A673 (cell line): Measurements from ENCODE around the gene PTPN1. TPM values are rescaled to one million over a fixed set of nuclear protein-coding genes. Genes with fewer than 3 reads are reported as not detected.

Experiments
- BruUV-seq: library from RNA; stranded (reverse); fragments of 400-500 nt; replicated peaks from 2 replicates; lab custom pipeline; 2021; lab: Mats Ljungman, UMichigan
- CTCF ChIA-PET: fragments of 300-600 bp; sonication (Branson Sonifier 250); formaldehyde crosslinking; loops from one replicate; lab custom pipeline; 2022; ENCODE audit warnings: antibody characterized with exemption; lab: Charles Lee
- POLR2A ChIA-PET: fragments of 300-600 bp; sonication (Branson Sonifier 250); formaldehyde crosslinking; loops from one replicate; lab custom pipeline; 2022; ENCODE audit warnings: antibody characterized with exemption; ENCODE audit not compliant: low non-redundant PET; lab: Charles Lee
- DNase-seq: peaks from one replicate; pipeline ENCODE4 v3.0.0-alpha.2; 2015; ENCODE audit warnings: low spot score
- H3K27ac ChIP-seq: fragments of 200-600 bp; sonication (generic); 2 replicates; pipeline ENCODE4 v1.5.1; 2016; ENCODE audit warnings: mixed run types, low read depth, mild to moderate bottlenecking, mixed read lengths, antibody characterized with exemption, low read length; ENCODE audit not compliant: poor library complexity, severe bottlenecking
- H3K27me3 ChIP-seq: fragments of 200-600 bp; sonication (generic); replicated peaks from 2 replicates; pipeline ENCODE4 v1.6.1; 2017; ENCODE audit warnings: mixed run types, low read depth, mild to moderate bottlenecking, mixed read lengths, antibody characterized with exemption, low read length; ENCODE audit not compliant: insufficient read depth, poor library complexity
- H3K36me3 ChIP-seq: fragments of 200-600 bp; sonication (generic); 2 replicates; pipeline ENCODE4 v1.6.1; 2016; ENCODE audit warnings: mixed run types, mild to moderate bottlenecking, mixed read lengths, antibody characterized with exemption, low read length; ENCODE audit not compliant: insufficient read depth, poor library complexity, severe bottlenecking
- H3K4me1 ChIP-seq: fragments of 200-600 bp; sonication (generic); 2 replicates; pipeline ENCODE4 v1.6.1; 2017; ENCODE audit warnings: mixed run types, mild to moderate bottlenecking, mixed read lengths, antibody characterized with exemption, low read length; ENCODE audit not compliant: insufficient read depth, poor library complexity, severe bottlenecking
- H3K4me3 ChIP-seq: fragments of 200-600 bp; sonication (generic); 2 replicates; pipeline ENCODE4 v1.5.1; 2016; ENCODE audit warnings: low read depth, mixed run types, mild to moderate bottlenecking, mixed read lengths, low read length; ENCODE audit not compliant: poor library complexity, severe bottlenecking
- H3K9me3 ChIP-seq: fragments of 200-600 bp; sonication (generic); 2 replicates; pipeline ENCODE4 v1.6.1; 2016; ENCODE audit warnings: mixed run types, low read depth, mild to moderate bottlenecking, mixed read lengths, antibody characterized with exemption, low read length; ENCODE audit not compliant: poor library complexity, severe bottlenecking
- EZH2 ChIP-seq: fragments of 200-600 bp; sonication (generic); IDR thresholded peaks from 2 replicates; pipeline ENCODE4 v1.6.1; 2017; ENCODE audit warnings: borderline replicate concordance, low read depth, mild to moderate bottlenecking, mixed read lengths, antibody characterized with exemption, low read length; ENCODE audit not compliant: poor library complexity, severe bottlenecking
- intact Hi-C: fragments of 100-400 bp; cut with micrococcal nuclease; formaldehyde crosslinking; loops from one replicate; pipeline ENCODE4 v1.10.0; 2022; ENCODE audit not compliant: unreplicated experiment
- total RNA-seq: library from RNA; stranded (reverse); gene quantifications from 2 replicates; pipeline ENCODE4 v1.2.3, GENCODE V29; 2021
- TF ChIP-seq, protein P1 (sequence below): fragments of 300-800, 200-600 bp; sonication (generic); conservative IDR thresholded peaks from 2 replicates; pipeline ENCODE4 v1.5.1; 2017; ENCODE audit warnings: low read depth, mild to moderate bottlenecking, antibody characterized with exemption, low read length, moderate library complexity, mixed read lengths

PTPN1 gene
- total RNA-seq, 1 experiment from 2014 or later, result 47.4 TPM

- Histone ChIP-seq H3K27ac (no peak overlapping the region), H3K9me3 (no peaks in the 10 kb centered on the region), H3K4me3 (no peak overlapping the region), H3K27me3 (no peaks in the 10 kb centered on the region), H3K36me3 (no peaks in the 10 kb centered on the region), H3K4me1 (peaks cover 49% of the 10 kb centered on the region)
- intact Hi-C loops, result no loop called here
- no TSS peak for BruUV-seq
- no peak for TF ChIP-seq EZH2
- TF ChIP-seq, protein P1, sequence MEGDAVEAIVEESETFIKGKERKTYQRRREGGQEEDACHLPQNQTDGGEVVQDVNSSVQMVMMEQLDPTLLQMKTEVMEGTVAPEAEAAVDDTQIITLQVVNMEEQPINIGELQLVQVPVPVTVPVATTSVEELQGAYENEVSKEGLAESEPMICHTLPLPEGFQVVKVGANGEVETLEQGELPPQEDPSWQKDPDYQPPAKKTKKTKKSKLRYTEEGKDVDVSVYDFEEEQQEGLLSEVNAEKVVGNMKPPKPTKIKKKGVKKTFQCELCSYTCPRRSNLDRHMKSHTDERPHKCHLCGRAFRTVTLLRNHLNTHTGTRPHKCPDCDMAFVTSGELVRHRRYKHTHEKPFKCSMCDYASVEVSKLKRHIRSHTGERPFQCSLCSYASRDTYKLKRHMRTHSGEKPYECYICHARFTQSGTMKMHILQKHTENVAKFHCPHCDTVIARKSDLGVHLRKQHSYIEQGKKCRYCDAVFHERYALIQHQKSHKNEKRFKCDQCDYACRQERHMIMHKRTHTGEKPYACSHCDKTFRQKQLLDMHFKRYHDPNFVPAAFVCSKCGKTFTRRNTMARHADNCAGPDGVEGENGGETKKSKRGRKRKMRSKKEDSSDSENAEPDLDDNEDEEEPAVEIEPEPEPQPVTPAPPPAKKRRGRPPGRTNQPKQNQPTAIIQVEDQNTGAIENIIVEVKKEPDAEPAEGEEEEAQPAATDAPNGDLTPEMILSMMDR, result no peak
- ChIA-PET CTCF (interaction anchor here (0.5 kb wide), 1 partner anchor 434 kb away, joined by 4 read pairs; no protein-coding TSS in a partner anchor), POLR2A (no interaction called here)
- no peak for DNase-seq
Measured at GRCh38 chr20:50520222-50520880, 10.2 kb downstream of the PTPN1 start.

DNA sequence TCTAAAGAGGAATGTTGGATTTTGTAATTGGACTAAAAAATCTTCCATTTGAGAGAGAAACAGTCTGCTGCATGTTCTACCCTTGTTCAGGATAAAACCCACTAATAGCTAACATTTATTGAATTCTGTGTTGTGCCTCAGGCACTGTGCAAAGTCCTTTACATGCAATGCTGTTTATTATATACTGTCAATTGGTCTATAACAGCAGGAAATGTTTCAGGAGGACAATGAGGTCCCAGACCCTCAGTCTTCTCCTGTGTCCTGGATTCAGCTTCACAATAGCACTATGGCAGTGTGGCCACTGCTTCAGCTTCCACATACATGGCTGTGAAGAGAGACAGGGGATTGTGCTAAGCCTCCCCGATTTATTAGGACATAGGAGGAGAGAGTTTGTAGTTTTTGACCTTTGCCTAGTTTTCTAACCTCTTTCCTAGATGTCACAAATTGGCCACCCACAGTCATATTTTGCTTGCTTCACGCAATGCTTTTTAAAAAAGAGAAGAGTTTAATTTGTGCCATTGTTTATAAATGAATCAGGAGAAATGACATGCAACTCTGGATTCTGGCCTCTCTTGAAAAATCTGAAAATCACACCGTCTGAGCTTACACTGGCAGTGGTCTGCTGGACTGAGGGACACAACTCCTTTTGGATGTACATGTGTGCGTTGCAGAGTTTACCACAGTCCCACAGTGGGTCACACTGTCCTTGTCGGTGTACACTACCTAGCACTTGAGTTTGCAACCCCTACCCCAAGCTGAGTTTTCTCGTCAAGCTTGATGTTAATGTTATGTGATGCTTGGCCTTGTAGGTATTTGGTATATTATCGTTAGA, 11.3 kb downstream of the PTPN1 start:
- no peak for TF ChIP-seq EZH2
- TF ChIP-seq, protein P1, result no peak
- no peaks in the 10 kb centered on the region for H3K9me3 ChIP-seq
- no peak overlapping the region for H3K27ac ChIP-seq
- no TSS peak for BruUV-seq
- no peak for DNase-seq
- ChIA-PET CTCF (no interaction called here), POLR2A (interaction anchor here (0.5 kb wide), 1 partner anchor 10 kb away, joined by 3 read pairs; no protein-coding TSS in a partner anchor)
- intact Hi-C loops, result no loop called here
- no peaks in the 10 kb centered on the region for H3K36me3 ChIP-seq
- H3K27me3 ChIP-seq, result no peaks in the 10 kb centered on the region
- H3K4me1 ChIP-seq, result peaks cover 39% of the 10 kb centered on the region
- H3K4me3 ChIP-seq, result no peak overlapping the region

DNA sequence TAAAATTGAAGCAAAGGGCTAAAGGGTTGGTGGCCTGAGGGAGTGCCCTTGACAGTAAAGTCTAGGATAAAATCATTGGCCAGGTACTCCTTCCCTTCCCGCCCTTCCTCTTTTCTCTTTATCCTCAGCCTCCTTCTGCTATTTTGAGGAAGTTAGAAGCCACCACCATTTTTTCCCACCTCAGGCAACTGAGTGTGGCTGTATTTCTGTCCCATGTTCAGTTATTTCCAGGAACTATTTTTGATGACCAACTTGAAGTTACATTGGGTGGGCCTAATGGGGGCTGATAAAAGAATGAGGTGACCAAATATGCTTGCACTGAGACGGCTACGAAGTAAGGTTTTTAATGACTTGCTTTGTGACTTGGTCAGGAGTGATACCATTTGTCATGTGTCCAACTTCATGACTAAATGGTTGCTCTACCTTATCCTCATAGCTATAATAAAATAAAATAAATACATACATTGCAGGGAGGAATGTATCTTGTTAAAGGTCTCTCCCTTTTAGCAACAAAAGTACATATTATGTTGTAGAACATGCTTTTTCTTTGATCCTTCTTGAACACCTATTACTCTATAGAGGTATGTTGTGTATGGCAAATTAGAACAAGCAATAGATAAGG, 12.0 kb downstream of the PTPN1 start:
- TF ChIP-seq, protein P1, result no peak
- no peak for TF ChIP-seq EZH2
- Histone ChIP-seq H3K4me1 (peaks cover 32% of the 10 kb centered on the region), H3K27me3 (no peaks in the 10 kb centered on the region), H3K27ac (no peak overlapping the region), H3K36me3 (no peaks in the 10 kb centered on the region), H3K9me3 (no peaks in the 10 kb centered on the region), H3K4me3 (no peak overlapping the region)
- ChIA-PET POLR2A (no interaction called here), CTCF (no interaction called here)
- no TSS peak for BruUV-seq
- intact Hi-C loops, result no loop called here
- DNase-seq, result no peak
